DMS153 treated with DMSO at 0.1 percent for 48 hours (cell line): ENCODE measurements around the gene CRADD.
A peak's percentile ranks its signal among the peaks of the same experiment; 100 is the strongest.

ENCODE experiments used
- DNase-seq: peaks from one replicate; lab custom pipeline; 2025; ENCODE audit not compliant: unreplicated experiment; lab: John Stamatoyannopoulos, UW

Gene CRADD

GRCh38 chr12:93734784-93735183 lies 57.6 kb downstream of the CRADD start:
- no peak for DNase-seq

- no peak for DNase-seq
Measured at GRCh38 chr12:93736640-93737178, 59.5 kb downstream of the CRADD start.

- no peak for DNase-seq
Measured at GRCh38 chr12:93737457-93738198, 60.5 kb downstream of the CRADD start.

- no peak for DNase-seq
Measured at GRCh38 chr12:93738199-93739058, 61.3 kb downstream of the CRADD start.

GRCh38 chr12:93740751-93741150 lies 63.6 kb downstream of the CRADD start:
- no peak for DNase-seq

- peak; percentile 53 for DNase-seq
Measured at GRCh38 chr12:93741659-93742109, 64.5 kb downstream of the CRADD start.

- peak; percentile 68 for DNase-seq
Measured at GRCh38 chr12:93742110-93742934, 65.1 kb downstream of the CRADD start.

GRCh38 chr12:93743229-93743998 lies 66.2 kb downstream of the CRADD start:
- DNase-seq: no peak

- no peak for DNase-seq
Measured at GRCh38 chr12:93743999-93744689, 67.0 kb downstream of the CRADD start.

- DNase-seq: no peak
Measured at GRCh38 chr12:93745286-93745685, 68.1 kb downstream of the CRADD start.

GRCh38 chr12:93746572-93747168 lies 69.5 kb downstream of the CRADD start:
- no peak for DNase-seq

GRCh38 chr12:93748672-93749383 lies 71.7 kb downstream of the CRADD start:
- DNase-seq: no peak

- no peak for DNase-seq
Measured at GRCh38 chr12:93749515-93749914, 72.3 kb downstream of the CRADD start.

- DNase-seq: no peak
Measured at GRCh38 chr12:93750056-93750455, 72.9 kb downstream of the CRADD start.

- DNase-seq: no peak
Measured at GRCh38 chr12:93751864-93752610, 74.9 kb downstream of the CRADD start.

- no peak for DNase-seq
Measured at GRCh38 chr12:93753285-93753684, 76.1 kb downstream of the CRADD start.

GRCh38 chr12:93753838-93754429 lies 76.8 kb downstream of the CRADD start:
- DNase-seq: no peak
